Pancreas (tissue), 10 donors: Measurements from ENCODE around the gene CCNK. TPM values are rescaled to one million over a fixed set of nuclear protein-coding genes. Genes with fewer than 3 reads are reported as not detected.
A peak's percentile ranks its signal among the peaks of the same experiment; 100 is the strongest.

Experiments
- ATAC-seq, 4 donors: fragments of 200-7000 bp; cut with Tn5 transposase; one replicate each; pipeline versions ENCODE4 v1.8.0 to v1.9.1; 2020; ENCODE audit warnings: mild to moderate bottlenecking in 4 of 4, moderate library complexity in 4 of 4
- DNase-seq, 6 donors: peaks; one replicate each; pipeline ENCODE4 v3.0.0-alpha.2; 2020
- FAIRE-seq: peaks from 2 replicates; lab custom pipeline; 2012; peaks lifted over from hg19 to GRCh38; lab: Jason Lieb, UNC
- H3K27ac ChIP-seq, 4 donors: fragments of 200-600 bp; sonication (generic); 1 replicate in 3 of 4; 2 replicates in 1 of 4; pipeline versions ENCODE4 v1.5.0 to v1.8.0; 2020
- H3K27me3 ChIP-seq, 4 donors: fragments of 200-600 bp; one replicate each; pipeline ENCODE4 v1.8.0; 2021
- H3K36me3 ChIP-seq, 3 donors: fragments of 200-600 bp; sonication (generic) in 1 of 3; one replicate each; pipeline versions ENCODE4 v1.5.0 to v1.8.0; 2020 to 2021
- H3K4me1 ChIP-seq, 3 donors: fragments of 200-600 bp; one replicate each; pipeline ENCODE4 v1.8.0; 2021
- H3K4me3 ChIP-seq, 4 donors: fragments of 200-600 bp; sonication (generic) in 2 of 4; one replicate each; pipeline versions ENCODE4 v1.5.0 to v1.8.0; 2020 to 2021
- H3K9me3 ChIP-seq, 4 donors: fragments of 200-600 bp; one replicate each; pipeline ENCODE4 v1.8.0; 2021
- WGBS, 2 donors: extraction: QIAGEN DNeasy Blood & Tissue Kit; methylation state at CpG; one replicate each; pipeline ENCODE4 v1.1.7; 2013; 5-methylcytosine and 5-hydroxymethylcytosine counted together
- intact Hi-C, 3 donors: fragments of 100-400 bp; cut with DNase I; formaldehyde crosslinking; loops; one replicate each; pipeline versions ENCODE4 v1.11.1 to v1.14.2; 2022
- polyA plus RNA-seq, 2 donors: library from polyadenylated mRNA; stranded (reverse); fragments of 200-250 nt; gene quantifications; one replicate each; pipeline ENCODE4 v1.2.3, GENCODE V29; 2013
- total RNA-seq, 6 donors: library from RNA; stranded (reverse); fragmentation: NEBNext Ultra II Directional in 4 of 6; extraction: Animal tissue kit (Norgen Biotek cat#: 25700) in 4 of 6; gene quantifications; one replicate each; pipeline versions ENCODE4 v1.2.1 to v1.2.4, GENCODE V29; 2021 to 2023
- TF ChIP-seq, protein P1 (sequence below), 4 donors: fragments of 200-600 bp; sonication (generic) in 3 of 4; IDR thresholded peaks; one replicate each; pipeline versions ENCODE4 v1.5.0 to v1.8.0; 2021; ENCODE audit warnings: antibody characterized with exemption in 4 of 4
- donor health status: healthy with polysubstance abuse.
- donor health status: DM: no; HTN: no; CAD: no; lungs with moderate emphysema.
- donor health status: DM: no; HTN: no; CAD: no.
- donor health status: control.
- donor health status: control.
- donor health status: Bipolar disorder and iron deficiency.
- donor health status: DM: yes; HTN: yes; CAD: no.
- donor health status: DM: no; HTN: no; CAD: no.
- donor health status: DM: no; HTN: no; CAD: no.
- donor health status: DM: yes; HTN: yes; CAD: no.

Gene CCNK
- total and polyA plus RNA-seq, 8 donors, result 7.9 to 23.4 (median 14.5) TPM

GRCh38 chr14:99549684-99550083 is 68.5 kb downstream of the CCNK start:
- FAIRE-seq, result no peak

GRCh38 chr14:99550387-99550992 is 69.3 kb downstream of the CCNK start:
- no peak for FAIRE-seq
- 76 to 83% methylated on average over 11 of the region's 11 CpGs for WGBS, 2 donors

More at GRCh38 chr14:99549684-99550083, 68.5 kb downstream of the CCNK start:
- no peak for ATAC-seq
- Histone ChIP-seq H3K9me3 (no peaks in the 10 kb centered on the region), H3K27ac (no peak overlapping the region), H3K4me3 (no peak overlapping the region), H3K4me1 (peaks cover 28 to 35% (median 33%) of the 10 kb centered on the region in 3 donors), H3K27me3 (no peaks in the 10 kb centered on the region), H3K36me3 (no peaks in the 10 kb centered on the region)
- WGBS, 2 donors, result 72 to 75% methylated on average over 10 of the region's 10 CpGs
- TF ChIP-seq, protein P1, sequence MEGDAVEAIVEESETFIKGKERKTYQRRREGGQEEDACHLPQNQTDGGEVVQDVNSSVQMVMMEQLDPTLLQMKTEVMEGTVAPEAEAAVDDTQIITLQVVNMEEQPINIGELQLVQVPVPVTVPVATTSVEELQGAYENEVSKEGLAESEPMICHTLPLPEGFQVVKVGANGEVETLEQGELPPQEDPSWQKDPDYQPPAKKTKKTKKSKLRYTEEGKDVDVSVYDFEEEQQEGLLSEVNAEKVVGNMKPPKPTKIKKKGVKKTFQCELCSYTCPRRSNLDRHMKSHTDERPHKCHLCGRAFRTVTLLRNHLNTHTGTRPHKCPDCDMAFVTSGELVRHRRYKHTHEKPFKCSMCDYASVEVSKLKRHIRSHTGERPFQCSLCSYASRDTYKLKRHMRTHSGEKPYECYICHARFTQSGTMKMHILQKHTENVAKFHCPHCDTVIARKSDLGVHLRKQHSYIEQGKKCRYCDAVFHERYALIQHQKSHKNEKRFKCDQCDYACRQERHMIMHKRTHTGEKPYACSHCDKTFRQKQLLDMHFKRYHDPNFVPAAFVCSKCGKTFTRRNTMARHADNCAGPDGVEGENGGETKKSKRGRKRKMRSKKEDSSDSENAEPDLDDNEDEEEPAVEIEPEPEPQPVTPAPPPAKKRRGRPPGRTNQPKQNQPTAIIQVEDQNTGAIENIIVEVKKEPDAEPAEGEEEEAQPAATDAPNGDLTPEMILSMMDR (IDR thresholded peaks at IDR 0.05), result no peak
- intact Hi-C loops, result no loop called here
- DNase-seq, result no peak

GRCh38 chr14:99551034-99551922 is 70.1 kb downstream of the CCNK start:
- Histone ChIP-seq H3K27me3 (no peaks in the 10 kb centered on the region), H3K36me3 (no peaks in the 10 kb centered on the region), H3K4me1 (peaks cover 42 to 48% (median 45%) of the 10 kb centered on the region in 3 donors), H3K4me3 (no peak overlapping the region), H3K9me3 (no peaks in the 10 kb centered on the region), H3K27ac (peak overlapping the region in 3 of 4 donors; percentile 86 to 91 (median 89))
- FAIRE-seq (no peak), ATAC-seq (no peak), DNase-seq (no peak)
- TF ChIP-seq, protein P1 (IDR thresholded peaks at IDR 0.05), result no peak
- intact Hi-C loops, result no loop called here
- 54 to 68% methylated on average over 11 of the region's 11 CpGs for WGBS, 2 donors

More at GRCh38 chr14:99550387-99550992, 69.3 kb downstream of the CCNK start:
- Histone ChIP-seq H3K36me3 (no peaks in the 10 kb centered on the region), H3K27me3 (no peaks in the 10 kb centered on the region), H3K27ac (no peak overlapping the region), H3K9me3 (no peaks in the 10 kb centered on the region), H3K4me1 (peaks cover 34 to 40% (median 40%) of the 10 kb centered on the region in 3 donors), H3K4me3 (no peak overlapping the region)
- TF ChIP-seq, protein P1 (IDR thresholded peaks at IDR 0.05), result no peak
- intact Hi-C loops, result no loop called here
- DNase-seq (no peak), ATAC-seq (no peak)

DNA sequence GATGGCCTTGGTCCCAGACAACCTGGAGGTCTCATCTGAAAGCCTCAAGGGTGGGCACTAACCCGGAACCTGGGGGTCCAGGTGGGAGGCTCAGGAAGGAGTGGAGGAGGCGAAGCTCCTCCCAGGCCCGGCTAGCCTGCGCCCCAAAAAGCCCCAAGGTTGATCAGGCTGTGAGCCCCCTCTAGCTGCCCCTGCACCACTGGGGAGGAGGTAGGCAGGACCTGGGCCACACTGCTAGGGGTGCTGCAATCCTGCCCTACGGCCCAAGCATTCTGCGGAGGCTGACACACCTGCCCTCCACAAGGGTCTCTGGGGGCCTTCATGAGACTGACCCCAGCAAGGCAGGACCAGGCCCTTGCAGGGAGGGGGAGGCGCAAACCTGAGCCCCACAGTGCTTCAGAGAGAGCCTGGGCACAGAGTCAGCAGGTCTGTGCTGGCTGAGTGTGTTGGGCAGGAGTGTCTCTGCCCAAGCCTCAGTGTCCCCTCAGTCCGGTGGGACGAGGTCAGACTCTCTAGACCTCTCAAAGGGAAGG is 70.9 kb downstream of the CCNK start:
- H3K4me3 ChIP-seq, result no peak overlapping the region
- H3K27me3 ChIP-seq, result no peaks in the 10 kb centered on the region
- ATAC-seq (no peak), FAIRE-seq (no peak), DNase-seq (peak in 1 of 6 donors; percentile 36)
- intact Hi-C loops, result no loop called here
- H3K27ac ChIP-seq, result peak overlapping the region; percentile 74 to 91 (median 88)
- no peaks in the 10 kb centered on the region for H3K9me3 ChIP-seq
- TF ChIP-seq, protein P1 (IDR thresholded peaks at IDR 0.05), result no peak
- no peaks in the 10 kb centered on the region for H3K36me3 ChIP-seq
- H3K4me1 ChIP-seq, result peaks cover 47 to 53% (median 49%) of the 10 kb centered on the region in 3 donors
- 67 to 68% methylated on average over 8 to 9 of the region's 9 CpGs for WGBS, 2 donors
